SK-N-SH (cell line): ENCODE results near the gene FBXL7. TPM values are rescaled to one million over a fixed set of nuclear protein-coding genes. Genes with fewer than 3 reads are reported as not detected.
A peak's percentile ranks its signal among the peaks of the same experiment; 100 is the strongest.

Experiments used
- CTCF ChIA-PET: fragments of 300-600, 350-600 bp; formaldehyde crosslinking; extraction: SDS; loops from one replicate; lab custom pipeline; 2021; lab: Yijun Ruan, JAX
- POLR2A ChIA-PET: fragments of 350-600 bp; sonication (Branson Sonifier 250); formaldehyde crosslinking; extraction: SDS; loops from one replicate; lab custom pipeline; 2020; ENCODE audit warnings: antibody characterized with exemption, inconsistent platforms; lab: Yijun Ruan, JAX
- DNase-seq: peaks from one replicate; pipeline ENCODE4 v3.0.0; 2012
- H2AFZ ChIP-seq: fragments of 200-600 bp; sonication (generic); 2 replicates; pipeline ENCODE4 v1.8.1; 2016; ENCODE audit warnings: antibody characterized with exemption, mild to moderate bottlenecking, low read depth
- H3F3A ChIP-seq: fragments of 200-600 bp; sonication (generic); replicated peaks from 2 replicates; pipeline ENCODE3; 2016; ENCODE audit warnings: antibody characterized with exemption, mild to moderate bottlenecking; ENCODE audit not compliant: insufficient read depth
- H3K27ac ChIP-seq, 2 experiments: fragments of 200-500 bp in 1 of 2; fragments of 200-600 bp in 1 of 2; sonication (Bioruptor generic) in 1 of 2; sonication (generic), shearing (Covaris generic) in 1 of 2; 2 replicates each; pipeline versions ENCODE4 v1.5.1 to v1.6.1; 2014 to 2016; ENCODE audit warnings: low read depth in 2 of 2, inconsistent platforms in 1 of 2, low read length in 1 of 2, mild to moderate bottlenecking in 1 of 2, mixed read lengths in 1 of 2
- H3K27me3 ChIP-seq: fragments of 200-600 bp; sonication (generic), shearing (Covaris generic); 2 replicates; pipeline ENCODE4 v1.6.1; 2016; ENCODE audit warnings: mixed run types; ENCODE audit not compliant: insufficient read depth
- H3K36me3 ChIP-seq, 2 experiments: fragments of 200-500 bp in 1 of 2; fragments of 200-600 bp in 1 of 2; sonication (Bioruptor generic) in 1 of 2; sonication (generic) in 1 of 2; replicated peaks in 1 of 2; 2 replicates each; pipeline versions ENCODE3 to v1.5.1; 2014 to 2016; ENCODE audit warnings: low read length in 1 of 2, mild to moderate bottlenecking in 1 of 2; ENCODE audit not compliant: insufficient read depth in 2 of 2, control insufficient read depth in 1 of 2
- H3K4me1 ChIP-seq, 2 experiments: fragments of 200-500 bp in 1 of 2; fragments of 200-600 bp in 1 of 2; sonication (Bioruptor generic) in 1 of 2; sonication (generic), shearing (Covaris generic) in 1 of 2; 2 replicates each; pipeline versions ENCODE4 v1.5.1 to v1.6.1; 2014 to 2016; ENCODE audit warnings: low read depth in 1 of 2, low read length in 1 of 2, mixed run types in 1 of 2; ENCODE audit not compliant: insufficient read depth in 2 of 2, control insufficient read depth in 1 of 2
- H3K4me2 ChIP-seq: fragments of 200-600 bp; sonication (generic), shearing (Covaris generic); 2 replicates; pipeline ENCODE4 v1.6.1; 2017; ENCODE audit warnings: mixed run types
- H3K4me3 ChIP-seq, 2 experiments: fragments of 200-500 bp in 1 of 2; fragments of 200-600 bp in 1 of 2; sonication (Bioruptor generic) in 1 of 2; sonication (generic), shearing (Covaris generic) in 1 of 2; 2 replicates each; pipeline versions ENCODE4 v1.5.1 to v1.8.1; 2014 to 2016; ENCODE audit warnings: low read depth in 2 of 2, inconsistent platforms in 1 of 2, low read length in 1 of 2, mild to moderate bottlenecking in 1 of 2, mixed read lengths in 1 of 2, moderate library complexity in 1 of 2
- H3K79me2 ChIP-seq: fragments of 200-600 bp; sonication (generic); 2 replicates; pipeline ENCODE4 v1.8.1; 2017; ENCODE audit warnings: mild to moderate bottlenecking; ENCODE audit not compliant: insufficient read depth
- H3K9ac ChIP-seq: fragments of 200-600 bp; sonication (generic); 2 replicates; pipeline ENCODE4 v1.6.1; 2017; ENCODE audit warnings: mixed run types
- H3K9me2 ChIP-seq: fragments of 200-600 bp; sonication (generic); 2 replicates; pipeline ENCODE4 v1.6.1; 2017; ENCODE audit warnings: mixed run types
- H3K9me3 ChIP-seq: fragments of 200-600 bp; sonication (generic); 2 replicates; pipeline ENCODE4 v1.6.1; 2017; ENCODE audit warnings: mixed run types, mild to moderate bottlenecking, moderate library complexity
- H4K20me1 ChIP-seq: fragments of 200-600 bp; sonication (generic); 2 replicates; pipeline ENCODE4 v1.6.1; 2017; ENCODE audit warnings: mild to moderate bottlenecking, mixed run types; ENCODE audit not compliant: insufficient read depth
- CHD2 ChIP-seq: fragments of 150-350 bp; IDR thresholded peaks from 2 replicates; pipeline ENCODE4 v1.6.1; 2018; ENCODE audit warnings: low read length; ENCODE audit not compliant: partially characterized antibody
- EP300 ChIP-seq, 2 experiments: IDR thresholded peaks; 2 replicates each; pipeline versions ENCODE4 v1.4.0 to v1.6.1; 2012; ENCODE audit warnings: borderline replicate concordance in 1 of 2, low read depth in 1 of 2, low read length in 1 of 2
- JUND ChIP-seq: IDR thresholded peaks from 2 replicates; pipeline ENCODE4 v1.4.0; 2012
- POLR2AphosphoS5 ChIP-seq: IDR thresholded peaks from 2 replicates; pipeline ENCODE4 v1.6.1; 2012; ENCODE audit warnings: low read depth, low read length
- RCOR1 ChIP-seq: fragments of 150-350 bp; IDR thresholded peaks from 2 replicates; pipeline ENCODE4 v1.6.1; 2017; ENCODE audit warnings: antibody characterized with exemption, low read length
- YY1 ChIP-seq: IDR thresholded peaks from 2 replicates; pipeline ENCODE4 v1.4.0; 2012; ENCODE audit warnings: low read depth, mild to moderate bottlenecking
- WGBS: methylation state at CpG from one replicate; pipeline ENCODE4 v1.1.6; 2017; ENCODE audit warnings: low lambda C conversion rate; 5-methylcytosine and 5-hydroxymethylcytosine counted together
- polyA plus RNA-seq, 3 experiments: library from polyadenylated mRNA; depleted of rRNA; stranded (reverse); fragments of >200 nt; gene quantifications; 2 replicates each; pipeline ENCODE4 v1.2.3, GENCODE V29; 2012
- TF ChIP-seq, protein P1 (sequence below): fragments of 200-600 bp; sonication (generic); IDR thresholded peaks from 2 replicates; pipeline ENCODE4 v1.6.1; 2017; ENCODE audit warnings: antibody characterized with exemption, mild to moderate bottlenecking, moderate library complexity

FBXL7 gene
- polyA plus RNA-seq, 1 of the 3 experiments (the other 2 are of a cell fraction): 7.0 TPM

DNA sequence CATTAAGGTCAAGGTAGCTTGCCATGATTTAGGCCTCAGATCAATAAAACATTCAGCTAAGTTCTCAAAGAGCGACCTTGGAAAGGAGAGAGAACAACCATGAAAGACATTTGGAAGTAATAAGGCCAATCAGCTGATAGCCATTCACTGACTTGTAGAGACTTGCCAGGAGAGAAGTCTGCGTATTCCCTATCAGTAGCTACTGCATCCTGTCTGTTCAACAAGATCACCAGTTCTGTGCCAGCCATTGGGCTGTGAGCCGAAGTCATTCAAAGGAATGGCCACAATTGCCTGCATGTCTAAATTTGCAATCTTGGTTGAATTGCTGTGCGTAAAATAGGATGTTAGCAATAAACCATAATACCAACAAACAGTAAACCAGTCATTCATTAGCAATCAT is 219.8 kb downstream of the FBXL7 start:
- Histone ChIP-seq H3K4me2 (no peak overlapping the region), H4K20me1 (no peaks in the 10 kb centered on the region), H3F3A (peaks cover 9% of the 10 kb centered on the region), H3K79me2 (peaks cover 11% of the 10 kb centered on the region), H3K36me3 (no peaks in the 10 kb centered on the region), H3K27me3 (no peaks in the 10 kb centered on the region), H3K4me3 (no peak overlapping the region)
- ChIA-PET CTCF (no interaction called here), POLR2A (no interaction called here)
- peak; percentile 24 for DNase-seq
- WGBS: 74% methylated on average over 4 of the region's 4 CpGs
- TF ChIP-seq CHD2 (peak; percentile 34), EP300 (IDR thresholded peaks at IDR 0.05; ENCODE audit: borderline replicate concordance in 1 of 2, low read depth in 1 of 2, low read length in 1 of 2) (peak in 1 of 2 experiments; percentile 43; a peak in 1 of 4 replicates), RCOR1 (peak; percentile 47)
- TF ChIP-seq, protein P1, sequence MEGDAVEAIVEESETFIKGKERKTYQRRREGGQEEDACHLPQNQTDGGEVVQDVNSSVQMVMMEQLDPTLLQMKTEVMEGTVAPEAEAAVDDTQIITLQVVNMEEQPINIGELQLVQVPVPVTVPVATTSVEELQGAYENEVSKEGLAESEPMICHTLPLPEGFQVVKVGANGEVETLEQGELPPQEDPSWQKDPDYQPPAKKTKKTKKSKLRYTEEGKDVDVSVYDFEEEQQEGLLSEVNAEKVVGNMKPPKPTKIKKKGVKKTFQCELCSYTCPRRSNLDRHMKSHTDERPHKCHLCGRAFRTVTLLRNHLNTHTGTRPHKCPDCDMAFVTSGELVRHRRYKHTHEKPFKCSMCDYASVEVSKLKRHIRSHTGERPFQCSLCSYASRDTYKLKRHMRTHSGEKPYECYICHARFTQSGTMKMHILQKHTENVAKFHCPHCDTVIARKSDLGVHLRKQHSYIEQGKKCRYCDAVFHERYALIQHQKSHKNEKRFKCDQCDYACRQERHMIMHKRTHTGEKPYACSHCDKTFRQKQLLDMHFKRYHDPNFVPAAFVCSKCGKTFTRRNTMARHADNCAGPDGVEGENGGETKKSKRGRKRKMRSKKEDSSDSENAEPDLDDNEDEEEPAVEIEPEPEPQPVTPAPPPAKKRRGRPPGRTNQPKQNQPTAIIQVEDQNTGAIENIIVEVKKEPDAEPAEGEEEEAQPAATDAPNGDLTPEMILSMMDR: no peak
- TF ChIP-seq, all 33 proteins: peak for 3
- H3K4me1 ChIP-seq: peaks cover 0 to 15% of the 10 kb centered on the region in 2 experiments; a peak in 2 of 4 replicates
- peaks cover 5% of the 10 kb centered on the region; the same call in 1 of the 2 replicates for H3K9me3 ChIP-seq
- no peaks in the 10 kb centered on the region for H3K9me2 ChIP-seq
- H3K27ac ChIP-seq: peak overlapping the region in 1 of 2 experiments; percentile 85; a peak in 2 of 4 replicates
- no peak overlapping the region for H2AFZ ChIP-seq
- no peak overlapping the region for H3K9ac ChIP-seq

- H2AFZ ChIP-seq: no peak overlapping the region
- ChIA-PET POLR2A (no interaction called here), CTCF (no interaction called here)
- DNase-seq: no peak
- H4K20me1 ChIP-seq: no peaks in the 10 kb centered on the region
- peaks cover 9% of the 10 kb centered on the region for H3F3A ChIP-seq
- peak overlapping the region in 1 of 2 experiments; percentile 85; a peak in 2 of 4 replicates for H3K27ac ChIP-seq
- peaks cover 10% of the 10 kb centered on the region for H3K79me2 ChIP-seq
- peaks cover 10% of the 10 kb centered on the region; the same call in 1 of the 2 replicates for H3K9me3 ChIP-seq
- TF ChIP-seq JUND (no peak), POLR2AphosphoS5 (no peak)
- no peaks in the 10 kb centered on the region for H3K9me2 ChIP-seq
- peaks cover 0 to 15% of the 10 kb centered on the region in 2 experiments; a peak in 2 of 4 replicates for H3K4me1 ChIP-seq
- no peak overlapping the region for H3K9ac ChIP-seq
- H3K4me2 ChIP-seq: no peak overlapping the region
- no peaks in the 10 kb centered on the region for H3K36me3 ChIP-seq
- H3K4me3 ChIP-seq: no peak overlapping the region
- no peaks in the 10 kb centered on the region for H3K27me3 ChIP-seq
Observed at GRCh38 chr5:15720515-15720914, 220.5 kb downstream of the FBXL7 start.

DNA sequence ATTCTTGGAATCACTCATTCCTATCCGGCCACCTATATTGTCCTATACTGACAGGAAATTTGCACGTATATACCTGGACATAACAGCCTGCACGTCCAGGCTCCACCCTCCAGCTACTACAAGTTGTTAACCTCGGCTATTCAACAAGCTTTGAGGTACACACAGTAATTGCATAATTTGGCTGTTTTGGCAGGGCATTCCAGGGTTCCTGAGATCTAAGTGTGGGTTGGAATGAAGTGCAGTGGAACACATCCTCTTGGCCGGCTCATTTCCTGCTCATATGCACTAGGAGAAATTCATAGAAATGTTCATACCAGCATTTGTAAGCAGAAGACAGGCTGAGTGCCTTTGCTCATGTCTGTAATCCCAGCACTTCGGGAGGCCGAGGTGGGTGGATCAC is 222.3 kb downstream of the FBXL7 start:
- no peak for TF ChIP-seq YY1
- ChIA-PET CTCF (no interaction called here), POLR2A (no interaction called here)
- Histone ChIP-seq H3F3A (peaks cover 9% of the 10 kb centered on the region), H3K4me3 (no peak overlapping the region), H3K79me2 (peaks cover 26% of the 10 kb centered on the region), H3K9ac (no peak overlapping the region), H3K27me3 (no peaks in the 10 kb centered on the region), H3K4me1 (peaks cover 0 to 9% of the 10 kb centered on the region in 2 experiments; a peak in 2 of 4 replicates), H3K27ac (no peak overlapping the region), H3K9me3 (peaks cover 21% of the 10 kb centered on the region), H4K20me1 (no peaks in the 10 kb centered on the region), H2AFZ (no peak overlapping the region), H3K4me2 (no peak overlapping the region), H3K9me2 (no peaks in the 10 kb centered on the region), H3K36me3 (peaks cover 0 to 1% of the 10 kb centered on the region in 2 experiments)
- DNase-seq: no peak
- 91% methylated on average over 7 of the region's 7 CpGs for WGBS
